ENCODE data around the gene SHC1.

Gene SHC1

GRCh38 chr1:155011004-155011416 is 40.5 kb upstream of the SHC1 start:
- no peak for DNase-seq (ENCODE audit: extremely low read depth, low read depth)

DNA sequence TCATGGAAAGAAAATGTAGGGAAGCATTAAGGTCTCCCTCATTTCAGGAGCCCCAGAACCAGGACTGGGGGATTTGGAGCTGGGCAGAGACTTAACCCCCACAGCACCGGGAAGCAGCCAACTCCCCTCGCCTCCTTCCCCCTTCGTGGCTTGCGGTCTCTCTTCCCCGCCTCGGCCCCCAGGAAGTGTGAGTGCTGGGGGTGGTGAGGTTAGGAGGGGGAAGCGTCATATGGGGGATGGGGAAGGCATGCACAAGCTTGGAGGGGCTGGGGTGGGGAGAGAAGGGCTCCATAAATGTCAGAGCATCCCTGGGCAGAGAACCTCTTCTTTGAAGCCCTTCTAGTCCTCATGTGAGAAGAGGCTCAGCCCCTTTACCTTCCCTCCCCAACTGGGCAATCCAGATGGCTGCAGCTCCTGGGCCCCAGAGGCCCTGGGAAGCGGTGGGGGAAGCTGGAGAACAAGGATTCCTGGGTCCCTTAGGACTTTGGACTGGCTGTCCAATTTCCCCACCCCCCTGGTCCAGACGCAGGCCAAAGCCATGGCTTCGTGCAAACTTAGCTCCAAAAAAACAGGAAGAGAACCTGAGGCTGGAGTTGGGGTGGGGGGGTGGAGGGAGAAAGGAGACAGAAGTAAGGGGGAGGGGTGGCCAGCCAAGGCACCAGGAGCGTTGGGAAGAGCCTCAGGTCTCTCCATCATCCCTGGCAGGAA is 39.8 kb upstream of the SHC1 start:
- no peak for TF ChIP-seq CTCF (IDR thresholded peaks at IDR 0.05; ENCODE audit: low read depth, low read length)
- no peak for DNase-seq (ENCODE audit: extremely low read depth, low read depth)

More at GRCh38 chr1:155011004-155011416, 40.5 kb upstream of the SHC1 start:
- TF ChIP-seq CTCF (IDR thresholded peaks at IDR 0.05; ENCODE audit: low read depth, low read length): no peak

DNA sequence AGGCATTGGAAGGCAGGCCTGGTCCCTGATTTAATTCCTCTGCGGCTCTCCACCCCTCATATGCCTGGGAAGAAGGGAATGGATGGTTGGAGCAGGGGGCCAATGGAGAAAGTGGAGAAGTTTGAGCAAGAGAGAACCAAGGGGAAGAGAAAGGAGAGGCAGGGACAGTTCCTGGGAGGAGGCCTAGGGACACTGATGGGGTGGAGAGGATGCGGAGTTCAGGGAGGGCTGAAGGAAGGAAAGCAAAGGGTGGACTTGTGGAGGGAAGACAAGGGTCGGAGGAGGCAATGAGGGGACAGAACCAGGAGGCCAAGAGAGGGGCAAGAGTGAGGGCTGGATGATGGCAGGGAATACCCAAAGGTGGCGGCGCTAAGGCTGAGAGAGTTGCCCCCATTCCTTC is 39.2 kb upstream of the SHC1 start:
- TF ChIP-seq CTCF (IDR thresholded peaks at IDR 0.05; ENCODE audit: low read depth, low read length): no peak
- no peak for DNase-seq (ENCODE audit: extremely low read depth, low read depth)

GRCh38 chr1:155009221-155009711 is 38.7 kb upstream of the SHC1 start:
- no peak for TF ChIP-seq CTCF (IDR thresholded peaks at IDR 0.05; ENCODE audit: low read depth, low read length)
- no peak for DNase-seq (ENCODE audit: extremely low read depth, low read depth)

DNA sequence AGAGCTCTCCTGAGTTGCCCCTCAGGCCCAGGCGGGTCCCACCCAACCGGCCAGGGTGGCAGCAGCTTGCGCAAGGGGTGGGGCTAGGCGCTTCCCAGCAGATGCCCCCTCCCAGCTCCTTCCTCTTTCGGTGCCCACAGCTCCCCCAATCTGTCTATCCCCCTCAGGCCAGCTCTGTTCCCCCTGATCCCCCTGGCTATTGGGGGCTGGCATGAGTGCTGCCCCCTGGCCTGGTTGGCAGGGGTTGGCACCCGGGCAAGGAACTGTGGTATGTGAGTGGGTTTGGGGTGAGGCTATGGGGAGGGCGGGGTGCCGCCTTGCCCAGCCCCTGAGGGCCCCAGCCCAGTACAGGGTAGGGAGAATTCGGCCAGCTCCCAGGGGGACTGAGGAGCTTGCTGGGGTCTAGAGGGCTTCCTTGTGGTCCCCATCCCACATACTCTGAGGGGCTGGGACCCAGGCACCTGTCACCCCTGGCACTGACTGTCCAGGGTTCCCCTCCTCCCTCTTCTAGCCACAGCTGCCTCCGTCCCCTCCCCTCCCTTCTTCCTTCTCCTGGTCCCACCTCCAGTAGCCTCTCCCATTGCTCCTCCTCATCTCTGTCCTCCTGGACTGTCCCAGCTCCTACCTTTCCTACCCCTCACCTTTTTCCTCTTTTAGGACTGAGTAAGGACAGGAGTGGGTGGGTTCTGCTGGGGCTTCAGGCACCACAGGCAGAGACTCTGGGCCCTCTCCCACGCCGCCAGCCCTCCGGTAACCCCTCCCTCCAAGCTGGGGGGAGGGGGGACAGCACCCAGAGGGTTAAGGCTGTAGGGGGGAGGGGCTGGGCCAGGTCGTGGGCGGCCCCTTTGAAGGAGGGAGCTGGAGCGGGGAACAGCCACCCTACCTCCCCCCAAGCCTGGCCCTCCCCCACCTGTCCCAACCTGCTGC is 37.7 kb upstream of the SHC1 start:
- no peak for TF ChIP-seq CTCF (IDR thresholded peaks at IDR 0.05; ENCODE audit: low read depth, low read length)
- DNase-seq (ENCODE audit: extremely low read depth, low read depth): no peak

- no peak for TF ChIP-seq CTCF (IDR thresholded peaks at IDR 0.05; ENCODE audit: low read depth, low read length)
- DNase-seq (ENCODE audit: extremely low read depth, low read depth): no peak
Observed at GRCh38 chr1:155007251-155007828, 36.8 kb upstream of the SHC1 start.
